Anterior cingulate cortex (tissue), 58 donors: ENCODE results near the gene VENTX.

Experiments
- DNase-seq, 58 donors: peaks; one replicate each; lab custom pipeline; 2025; lab: John Stamatoyannopoulos, UW

Gene VENTX, protein sequence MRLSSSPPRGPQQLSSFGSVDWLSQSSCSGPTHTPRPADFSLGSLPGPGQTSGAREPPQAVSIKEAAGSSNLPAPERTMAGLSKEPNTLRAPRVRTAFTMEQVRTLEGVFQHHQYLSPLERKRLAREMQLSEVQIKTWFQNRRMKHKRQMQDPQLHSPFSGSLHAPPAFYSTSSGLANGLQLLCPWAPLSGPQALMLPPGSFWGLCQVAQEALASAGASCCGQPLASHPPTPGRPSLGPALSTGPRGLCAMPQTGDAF

DNA sequence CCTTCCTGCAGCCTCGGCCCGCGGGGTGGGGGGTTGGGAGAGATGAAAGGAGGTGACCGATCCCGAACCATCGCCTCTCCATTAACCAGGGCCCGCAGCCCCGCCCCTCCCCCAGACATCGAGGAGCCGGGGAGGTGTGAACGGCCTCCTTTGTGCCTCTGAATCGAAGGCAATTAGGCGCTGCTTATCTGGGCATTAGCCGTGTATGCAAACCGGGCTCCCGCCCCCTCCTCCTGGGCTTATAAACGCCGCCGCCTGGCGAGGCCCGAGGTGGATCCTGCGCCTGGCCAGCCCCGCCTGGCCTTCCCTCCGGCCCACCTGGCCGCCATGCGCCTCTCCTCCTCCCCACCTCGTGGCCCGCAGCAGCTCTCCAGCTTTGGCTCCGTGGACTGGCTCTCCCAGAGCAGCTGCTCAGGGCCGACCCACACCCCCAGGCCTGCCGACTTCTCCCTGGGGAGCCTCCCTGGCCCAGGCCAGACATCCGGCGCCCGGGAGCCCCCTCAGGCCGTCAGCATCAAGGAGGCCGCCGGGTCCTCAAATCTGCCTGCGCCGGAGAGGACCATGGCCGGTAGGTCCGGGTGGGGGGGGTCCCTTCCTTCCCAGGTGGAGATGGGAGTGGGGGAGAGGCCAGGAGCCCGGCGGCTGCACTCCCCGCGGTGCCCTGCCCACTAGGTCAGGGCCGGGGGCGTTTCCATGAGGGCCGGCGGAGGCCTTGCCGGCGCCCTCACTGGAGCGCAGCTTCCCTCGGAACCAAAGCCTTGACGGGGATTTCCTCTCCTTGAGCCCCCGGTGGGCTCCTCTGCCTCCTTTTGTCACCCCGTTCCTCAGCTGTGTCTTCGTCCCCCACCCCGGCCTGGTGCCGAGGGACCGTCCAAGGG, at the start of gene VENTX:
Gene VENTX, plus strand, starts transcription at position 268 of the 878 bp plus-strand sequence. Its CDS starts 60 bp downstream, at position 328.
- no peak for DNase-seq

GRCh38 chr10:133187906-133188681, 49.6 kb upstream of the VENTX start:
- DNase-seq = no peak

DNA sequence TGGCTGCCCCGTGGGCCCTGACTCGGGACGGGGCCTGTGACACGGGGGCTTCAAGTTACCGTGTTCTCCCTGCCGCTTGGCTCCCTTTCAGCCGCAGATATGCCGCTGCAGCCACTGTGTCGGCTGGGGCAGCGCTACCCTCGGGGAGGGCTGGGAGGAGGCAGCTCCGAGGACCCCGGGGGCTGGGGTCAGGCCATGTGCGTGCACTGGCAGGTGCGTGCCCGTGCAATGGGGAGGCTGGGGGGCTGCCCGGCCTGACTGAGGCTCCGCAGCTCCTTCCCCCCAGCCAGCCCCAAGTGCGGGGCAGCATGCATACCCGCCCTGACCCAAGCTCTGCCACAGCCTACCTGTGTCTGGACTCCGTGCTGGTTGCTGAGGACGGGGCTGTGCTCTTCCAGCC, 48.4 kb upstream of the VENTX start:
- DNase-seq = no peak

GRCh38 chr10:133189726-133190125, 47.9 kb upstream of the VENTX start:
- DNase-seq = no peak

- DNase-seq = no peak
Measured at GRCh38 chr10:133190225-133190624, 47.4 kb upstream of the VENTX start.

DNA sequence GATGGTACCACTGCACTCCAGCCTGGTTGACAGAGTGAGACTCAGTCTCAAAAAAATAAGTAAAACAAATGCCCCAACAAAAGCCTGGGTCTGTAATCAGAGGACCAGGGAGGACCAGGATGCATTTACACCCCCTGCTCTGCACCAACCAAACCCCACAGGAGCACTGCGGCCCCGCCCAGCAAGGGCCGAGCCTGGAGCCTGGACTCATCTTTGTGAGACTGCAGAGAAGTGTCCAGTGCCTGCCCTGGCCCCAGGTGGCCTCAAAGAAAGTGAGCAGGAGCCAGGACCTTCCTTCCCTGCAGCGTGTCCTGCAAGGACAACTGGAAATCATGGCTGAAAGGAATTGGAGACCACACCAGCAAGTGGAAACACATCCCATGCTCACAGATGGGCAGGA, 46.0 kb upstream of the VENTX start:
- DNase-seq = no peak

DNA sequence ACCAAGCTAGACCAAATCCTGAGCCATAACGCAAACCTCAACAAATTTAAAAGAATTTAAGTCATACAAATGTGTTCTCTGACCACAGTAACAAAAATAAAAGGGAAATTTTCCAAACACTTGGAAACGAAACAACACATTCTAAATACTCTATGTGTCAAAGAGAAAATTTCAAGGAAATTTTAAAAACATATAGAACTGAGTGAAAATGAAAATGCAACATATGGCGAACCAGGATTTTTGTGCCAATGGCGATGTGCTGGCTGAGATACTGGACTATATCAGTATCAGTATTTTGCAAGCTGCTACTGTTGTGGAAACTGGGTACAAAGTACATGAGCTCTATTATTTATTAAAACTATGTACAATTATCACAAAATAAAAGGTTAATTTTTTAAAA, 43.5 kb upstream of the VENTX start:
- DNase-seq = peak in 2 of 58 donors; percentile 5 to 12

- DNase-seq = no peak
Measured at GRCh38 chr10:133195096-133195495, 42.6 kb upstream of the VENTX start.

DNA sequence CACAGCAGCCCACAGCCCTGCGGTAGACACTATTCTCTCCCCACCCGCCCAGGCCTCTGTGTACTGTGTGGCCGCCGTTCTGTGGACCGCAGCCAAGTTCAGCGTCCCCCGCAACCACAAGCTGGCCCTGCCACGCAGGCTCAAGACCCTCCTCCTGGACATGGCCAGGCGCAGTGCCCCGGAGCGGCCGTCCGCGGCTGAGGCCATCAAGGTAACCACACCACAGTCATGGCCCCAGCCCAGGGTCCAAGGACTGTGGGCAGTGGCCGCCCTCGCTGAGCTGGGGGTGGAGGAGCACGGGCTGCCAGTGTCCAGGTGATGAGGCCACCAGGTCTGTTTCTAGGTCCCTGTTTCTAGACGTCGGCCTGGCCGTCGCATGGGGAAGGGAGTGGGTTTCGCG, 42.0 kb upstream of the VENTX start:
- no peak for DNase-seq

GRCh38 chr10:133196221-133196915, 41.3 kb upstream of the VENTX start:
- DNase-seq = peak in 7 of 58 donors; percentile 13 to 55 (median 21)

- DNase-seq = no peak
Measured at GRCh38 chr10:133196936-133197758, 40.5 kb upstream of the VENTX start.

DNA sequence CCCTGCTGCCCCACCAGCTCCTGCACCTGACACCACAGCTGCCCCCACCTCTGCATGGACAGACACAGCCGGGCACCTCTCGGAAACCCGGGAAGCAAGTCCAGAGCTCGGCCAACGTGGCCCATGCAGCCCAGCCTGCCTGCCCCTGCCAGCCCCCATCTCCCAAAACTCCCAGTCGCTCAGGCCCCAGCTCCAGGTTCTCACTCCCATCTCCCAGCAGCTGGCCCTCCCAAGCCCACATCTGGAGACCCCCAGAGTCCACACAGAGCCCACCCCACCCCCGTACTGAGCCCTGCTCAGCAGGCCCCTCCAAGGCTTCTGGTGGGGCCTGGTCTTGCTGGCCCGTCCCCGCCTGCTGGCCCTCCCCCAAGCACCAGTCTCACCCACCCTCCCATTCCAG, 39.9 kb upstream of the VENTX start:
- no peak for DNase-seq

DNA sequence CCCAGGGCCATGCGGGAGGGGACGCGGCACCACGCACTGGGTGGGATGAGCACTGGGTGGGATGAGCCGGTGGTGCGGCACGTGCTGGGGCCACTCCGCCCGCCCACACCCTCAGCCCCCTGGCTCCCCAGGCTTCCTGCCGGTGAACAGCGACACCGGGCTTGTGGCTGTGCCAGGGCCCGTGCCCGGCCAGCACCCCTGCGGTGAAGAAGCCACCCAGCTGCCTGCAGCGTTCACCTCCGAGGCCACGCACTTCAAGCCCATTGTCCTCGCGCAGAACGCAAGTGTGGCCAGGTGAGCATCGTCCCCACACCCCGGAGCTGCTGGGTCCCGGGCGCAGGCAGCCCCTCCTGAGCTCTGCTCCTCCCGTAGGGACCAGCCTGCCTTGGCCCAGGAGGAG, 39.4 kb upstream of the VENTX start:
- DNase-seq = no peak

DNA sequence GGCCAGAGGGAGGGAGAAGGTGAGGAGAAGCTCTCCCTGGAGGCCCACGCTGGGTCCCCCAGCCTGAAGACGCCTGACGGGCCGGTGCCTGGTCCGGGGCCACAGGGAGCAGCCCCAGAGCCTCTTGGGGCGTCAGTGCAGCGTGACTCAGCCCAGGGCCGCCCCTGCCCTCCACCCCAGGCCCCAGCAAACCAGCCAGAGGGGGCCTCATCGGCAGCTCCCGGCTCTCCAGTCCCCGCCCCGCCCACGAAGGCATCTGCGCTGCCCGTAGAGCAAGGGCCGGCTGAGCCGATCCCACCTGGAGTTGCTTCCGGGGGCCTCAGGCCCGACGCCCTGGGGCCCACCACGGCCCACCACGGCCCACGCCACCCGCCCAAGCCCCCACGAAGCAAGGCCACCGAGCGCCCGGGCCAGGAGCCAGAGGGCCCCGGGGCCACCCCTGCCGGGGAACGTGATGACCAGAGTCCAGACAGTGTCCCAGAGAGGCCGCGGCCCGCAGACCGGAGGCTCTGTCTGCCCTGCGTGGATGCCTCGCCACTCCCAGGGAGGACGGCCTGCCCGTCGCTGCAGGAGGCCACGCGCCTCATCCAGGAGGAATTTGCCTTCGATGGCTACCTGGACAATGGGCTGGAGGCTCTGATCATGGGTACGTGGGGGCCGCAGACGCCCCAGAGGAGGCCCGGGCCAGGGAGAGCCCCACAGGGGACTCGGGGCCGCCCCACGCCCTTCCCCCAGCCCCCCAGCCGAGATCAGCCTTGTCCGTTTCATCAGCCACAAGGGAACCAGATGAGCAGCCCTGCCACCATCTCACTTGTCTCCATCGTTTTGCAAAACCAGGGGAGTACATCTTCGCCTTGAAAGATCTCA, 38.8 kb upstream of the VENTX start:
- DNase-seq = no peak

DNA sequence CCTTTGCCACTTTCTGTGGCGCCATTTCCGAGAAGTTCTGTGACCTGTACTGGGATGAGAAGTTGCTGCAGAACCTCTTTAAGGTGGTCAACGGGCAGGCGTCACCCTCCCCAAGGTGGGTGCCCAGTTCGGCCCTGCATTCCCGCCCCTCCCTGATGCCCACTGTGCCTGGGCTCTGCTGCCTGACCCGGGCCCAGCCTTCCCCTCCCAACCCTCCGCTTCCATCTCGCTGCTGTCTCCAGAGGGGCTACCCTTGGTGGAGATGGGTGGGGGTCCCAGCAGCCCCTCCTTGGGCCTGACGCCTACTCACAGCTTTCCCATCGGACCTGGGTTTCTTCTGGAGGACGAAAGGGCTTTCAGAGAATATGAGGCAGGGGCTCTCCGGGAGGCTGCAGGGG, 38.2 kb upstream of the VENTX start:
- DNase-seq = no peak

GRCh38 chr10:133199992-133200611, 37.6 kb upstream of the VENTX start:
- no peak for DNase-seq

DNA sequence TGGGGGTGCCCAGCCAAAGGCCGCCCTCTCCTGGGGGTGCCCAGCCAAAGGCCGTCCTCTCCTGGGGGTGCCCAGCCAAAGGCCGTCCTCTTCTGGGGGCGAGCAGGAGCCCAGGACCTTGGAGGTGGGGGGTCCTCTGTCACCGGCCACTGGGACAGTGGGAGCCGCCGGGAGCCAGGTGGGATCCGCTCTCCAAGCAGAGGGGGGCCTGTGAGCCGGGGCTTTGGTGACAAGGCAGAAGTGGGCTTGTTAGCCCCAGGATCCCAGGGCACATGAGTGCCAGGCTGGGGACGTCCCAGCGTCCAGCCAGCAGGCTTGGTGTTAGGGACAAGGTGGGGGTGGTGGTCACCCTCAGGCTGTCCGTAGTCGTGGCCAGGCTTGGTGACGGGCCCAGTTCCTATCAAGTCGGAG, 37.0 kb upstream of the VENTX start:
- no peak for DNase-seq
